Ishikawa (cell line): ENCODE measurements around the gene SMIM15.

Experiments
- TCF12 ChIP-seq: IDR thresholded peaks from 2 replicates; pipeline ENCODE4 v1.6.1; 2012; ENCODE audit warnings: low read depth
- TF ChIP-seq, protein P1 (sequence below): IDR thresholded peaks from 2 replicates; pipeline ENCODE4 v1.6.1; 2012

DNA sequence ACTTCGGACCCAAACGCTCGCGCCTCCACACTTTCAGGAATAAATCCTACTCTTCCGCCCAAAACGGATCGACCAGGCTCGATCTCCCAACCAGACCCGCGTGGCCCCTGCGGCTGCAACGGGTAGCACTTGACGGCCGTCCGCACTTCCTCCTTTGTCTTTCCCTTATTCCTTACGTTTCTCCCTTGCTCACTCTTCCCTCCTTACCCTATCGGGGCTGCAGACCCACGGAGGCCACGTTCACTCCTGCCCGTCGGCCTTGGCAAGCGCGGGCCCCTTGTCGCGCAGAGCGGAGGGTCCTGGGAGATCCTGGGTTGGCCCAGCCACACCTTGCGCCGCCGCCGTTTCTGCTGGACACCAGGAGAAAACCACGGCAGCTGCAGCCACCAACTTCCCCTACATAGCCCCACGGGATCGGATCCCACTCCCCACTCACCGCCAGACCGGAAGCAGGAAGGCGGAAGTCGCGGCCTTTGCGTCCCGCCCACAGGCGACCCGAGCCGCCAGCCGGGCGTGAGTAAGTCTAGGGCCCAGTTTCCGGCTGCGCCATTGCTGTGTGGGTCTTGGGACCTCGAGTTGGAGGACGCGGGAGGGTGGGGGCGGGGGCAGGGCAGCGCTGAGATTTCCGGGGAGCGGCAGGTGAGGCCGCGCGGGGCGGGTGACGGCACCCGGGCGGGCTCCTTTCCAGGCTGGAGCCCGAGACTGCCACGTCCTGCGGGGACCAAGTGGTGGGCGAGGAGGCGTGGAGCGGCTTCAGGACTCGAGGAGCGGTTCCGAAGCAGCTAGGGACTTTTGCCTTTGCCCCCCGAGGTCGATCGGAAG is at the start of gene SMIM15:
- TF ChIP-seq TCF12: peak; percentile 71
- TF ChIP-seq, protein P1, sequence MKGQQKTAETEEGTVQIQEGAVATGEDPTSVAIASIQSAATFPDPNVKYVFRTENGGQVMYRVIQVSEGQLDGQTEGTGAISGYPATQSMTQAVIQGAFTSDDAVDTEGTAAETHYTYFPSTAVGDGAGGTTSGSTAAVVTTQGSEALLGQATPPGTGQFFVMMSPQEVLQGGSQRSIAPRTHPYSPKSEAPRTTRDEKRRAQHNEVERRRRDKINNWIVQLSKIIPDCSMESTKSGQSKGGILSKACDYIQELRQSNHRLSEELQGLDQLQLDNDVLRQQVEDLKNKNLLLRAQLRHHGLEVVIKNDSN: no peak
